Skeletal muscle satellite cell (primary cell): ENCODE measurements around the gene ARL15.

ENCODE experiments used
- H3K27me3 ChIP-seq: 2 replicates; pipeline ENCODE4 v1.7.0; 2013; ENCODE audit warnings: low read length; ENCODE audit not compliant: control insufficient read depth, insufficient read depth
- H3K36me3 ChIP-seq: 2 replicates; pipeline ENCODE4 v1.7.0; 2013; ENCODE audit warnings: mild to moderate bottlenecking, control low read depth, low read length; ENCODE audit not compliant: insufficient read depth
- H3K4me1 ChIP-seq: 2 replicates; pipeline ENCODE4 v1.7.0; 2013; ENCODE audit warnings: low read length; ENCODE audit not compliant: control insufficient read depth, insufficient read depth
- H3K4me2 ChIP-seq: 2 replicates; pipeline ENCODE4 v1.7.0; 2013; ENCODE audit warnings: mild to moderate bottlenecking, low read length
- H3K4me3 ChIP-seq: 2 replicates; pipeline ENCODE4 v1.7.0; 2013; ENCODE audit warnings: low read length
- H3K9ac ChIP-seq: 2 replicates; pipeline ENCODE4 v1.7.0; 2013; ENCODE audit warnings: mild to moderate bottlenecking, low read depth, low read length, moderate library complexity
- H3K9me3 ChIP-seq: replicated peaks from 2 replicates; pipeline ENCODE4 v1.7.0; 2013; ENCODE audit warnings: mild to moderate bottlenecking, control low read depth, low read length

Gene ARL15

DNA sequence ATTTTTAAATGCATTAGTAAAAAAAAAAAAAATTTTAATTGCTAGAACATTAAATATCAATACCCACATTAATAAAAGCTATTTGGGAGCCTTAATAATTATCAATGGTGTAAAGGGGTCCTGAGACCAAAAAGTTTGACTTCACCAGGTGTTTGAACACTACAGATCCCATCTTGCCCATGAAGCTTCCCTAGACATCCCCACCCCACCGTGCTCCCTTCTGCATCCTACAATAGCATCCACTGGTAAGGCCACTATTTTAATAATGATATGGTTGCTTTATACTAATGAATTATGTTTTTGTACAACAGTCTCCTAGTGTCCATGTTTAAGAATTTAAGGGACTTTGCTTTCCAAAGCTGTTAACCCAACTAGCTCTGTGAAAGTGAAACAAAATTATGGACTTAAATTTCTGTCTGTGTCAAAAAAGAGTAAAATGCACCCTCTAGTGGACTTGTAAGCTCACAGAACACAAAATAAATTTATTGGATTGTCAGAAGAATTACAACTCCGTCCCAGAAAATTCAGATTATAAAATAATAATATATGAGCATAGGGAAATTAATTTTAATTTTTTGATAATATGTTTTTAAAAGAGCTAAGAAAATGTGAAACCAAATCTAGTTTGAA, 76.0 kb downstream of the ARL15 start:
- Histone ChIP-seq H3K9me3 (no peaks in the 10 kb centered on the region), H3K9ac (no peak overlapping the region), H3K36me3 (no peaks in the 10 kb centered on the region), H3K27me3 (no peaks in the 10 kb centered on the region), H3K4me2 (peak overlapping the region; percentile 45), H3K4me3 (peak overlapping the region; percentile 27), H3K4me1 (peaks cover 3% of the 10 kb centered on the region)

- H3K27me3 ChIP-seq: no peaks in the 10 kb centered on the region
- H3K4me1 ChIP-seq: peaks cover 3% of the 10 kb centered on the region
- no peaks in the 10 kb centered on the region for H3K36me3 ChIP-seq
- H3K9me3 ChIP-seq: no peaks in the 10 kb centered on the region
- H3K4me2 ChIP-seq: no peak overlapping the region
- no peak overlapping the region for H3K4me3 ChIP-seq
- no peak overlapping the region for H3K9ac ChIP-seq
Observed at GRCh38 chr5:54230936-54231685, 79.3 kb downstream of the ARL15 start.

GRCh38 chr5:54229041-54229780, 81.2 kb downstream of the ARL15 start:
- Histone ChIP-seq H3K4me2 (no peak overlapping the region), H3K36me3 (no peaks in the 10 kb centered on the region), H3K4me1 (peaks cover under 1% of the 10 kb centered on the region), H3K4me3 (no peak overlapping the region), H3K9me3 (no peaks in the 10 kb centered on the region), H3K9ac (no peak overlapping the region), H3K27me3 (no peaks in the 10 kb centered on the region)

- no peak overlapping the region for H3K4me3 ChIP-seq
- no peaks in the 10 kb centered on the region for H3K9me3 ChIP-seq
- no peak overlapping the region for H3K4me2 ChIP-seq
- H3K9ac ChIP-seq: no peak overlapping the region
- no peaks in the 10 kb centered on the region for H3K4me1 ChIP-seq
- H3K27me3 ChIP-seq: no peaks in the 10 kb centered on the region
- H3K36me3 ChIP-seq: no peaks in the 10 kb centered on the region
Observed at GRCh38 chr5:54227759-54228158, 82.6 kb downstream of the ARL15 start.

DNA sequence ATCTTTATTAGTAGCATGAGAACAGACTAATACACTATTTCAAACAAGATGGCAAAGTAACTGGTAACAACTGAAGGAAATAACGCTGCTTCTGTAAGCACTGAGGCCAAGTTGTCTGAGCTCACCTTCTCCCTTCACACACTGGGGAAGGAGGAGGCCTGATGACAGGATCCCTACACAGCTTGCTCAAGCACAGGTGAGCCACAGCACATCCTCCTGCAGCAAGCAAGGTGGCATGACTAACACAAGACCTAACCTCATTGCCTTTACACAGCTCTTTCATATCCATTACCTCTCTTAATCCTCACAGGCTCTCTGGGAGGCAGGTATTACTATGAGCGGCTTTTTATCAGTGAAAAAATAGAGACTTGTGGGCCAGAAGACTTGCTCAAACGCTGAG, 83.3 kb downstream of the ARL15 start:
- Histone ChIP-seq H3K4me1 (no peaks in the 10 kb centered on the region), H3K27me3 (no peaks in the 10 kb centered on the region)

DNA sequence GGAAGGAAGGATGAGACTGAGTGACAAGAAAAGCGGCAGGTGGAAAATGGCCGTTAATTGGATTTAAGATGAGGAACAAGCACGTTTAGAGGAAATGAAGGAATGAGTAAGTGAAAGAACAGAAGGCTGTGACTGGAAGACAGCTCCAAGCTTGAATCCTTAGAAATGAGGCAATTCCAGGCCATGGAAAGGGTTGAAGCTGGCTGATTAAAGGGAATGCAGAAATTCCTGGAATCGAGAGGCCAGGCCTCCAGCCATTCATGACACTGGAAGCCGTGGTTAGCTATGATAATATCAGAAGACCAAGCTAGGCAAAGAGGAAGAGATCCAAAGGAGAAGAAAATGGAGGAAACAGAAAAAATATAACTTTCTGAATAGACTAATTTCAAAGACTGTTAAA, 84.2 kb downstream of the ARL15 start:
- Histone ChIP-seq H3K27me3 (no peaks in the 10 kb centered on the region), H3K4me2 (no peak overlapping the region), H3K9me3 (no peaks in the 10 kb centered on the region), H3K9ac (no peak overlapping the region), H3K4me3 (no peak overlapping the region), H3K4me1 (no peaks in the 10 kb centered on the region), H3K36me3 (no peaks in the 10 kb centered on the region)

More for the DNA sequence above, 83.3 kb downstream of the ARL15 start:
- Histone ChIP-seq H3K36me3 (no peaks in the 10 kb centered on the region), H3K9ac (no peak overlapping the region), H3K4me3 (no peak overlapping the region), H3K4me2 (no peak overlapping the region), H3K9me3 (no peaks in the 10 kb centered on the region)

GRCh38 chr5:54224103-54224826, 86.1 kb downstream of the ARL15 start:
- Histone ChIP-seq H3K9ac (no peak overlapping the region), H3K4me1 (no peaks in the 10 kb centered on the region), H3K36me3 (no peaks in the 10 kb centered on the region), H3K27me3 (no peaks in the 10 kb centered on the region), H3K9me3 (no peaks in the 10 kb centered on the region), H3K4me2 (no peak overlapping the region), H3K4me3 (no peak overlapping the region)

DNA sequence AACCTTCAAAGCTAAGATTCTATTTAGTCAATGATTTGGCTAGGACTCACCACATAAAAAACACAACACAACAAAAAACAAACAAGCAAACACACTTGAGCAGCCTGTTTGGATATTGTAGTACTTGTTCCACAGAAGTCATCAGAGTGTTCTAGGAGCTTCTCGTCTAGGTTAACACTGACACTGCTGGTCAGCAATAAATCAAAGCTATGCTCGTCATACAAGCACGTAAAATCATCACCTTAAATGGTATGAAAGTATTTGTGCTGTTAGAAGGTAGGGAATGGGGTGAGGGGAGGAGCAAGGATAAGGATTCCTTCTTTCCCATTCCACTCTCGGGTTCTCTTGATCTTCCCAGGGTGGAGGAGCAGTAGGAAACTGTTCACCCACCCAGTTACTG, 88.0 kb downstream of the ARL15 start:
- no peaks in the 10 kb centered on the region for H3K27me3 ChIP-seq
- no peak overlapping the region for H3K9ac ChIP-seq
- no peaks in the 10 kb centered on the region for H3K4me1 ChIP-seq
- H3K4me2 ChIP-seq: no peak overlapping the region
- H3K36me3 ChIP-seq: no peaks in the 10 kb centered on the region
- no peaks in the 10 kb centered on the region for H3K9me3 ChIP-seq
- no peak overlapping the region for H3K4me3 ChIP-seq

DNA sequence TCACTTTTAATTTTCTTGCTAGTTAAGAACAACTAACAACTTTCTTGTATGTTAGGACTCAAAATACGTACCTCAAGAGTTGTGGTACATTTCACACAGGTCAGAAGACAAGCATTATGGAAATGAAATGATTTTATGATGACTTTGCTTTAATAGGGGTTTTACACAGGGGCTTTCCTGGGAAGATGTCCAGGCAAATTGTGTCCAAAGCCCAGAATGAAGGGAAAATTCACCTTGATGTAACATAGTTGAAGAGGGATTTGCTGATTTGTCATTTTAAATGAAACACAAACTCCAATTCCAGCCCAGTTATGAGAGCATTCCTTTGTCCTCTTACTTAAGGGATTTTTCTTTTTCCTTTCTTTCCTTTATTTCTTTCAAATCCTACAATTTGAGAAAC, 89.2 kb downstream of the ARL15 start:
- Histone ChIP-seq H3K27me3 (no peaks in the 10 kb centered on the region), H3K9me3 (no peaks in the 10 kb centered on the region), H3K4me2 (no peak overlapping the region), H3K4me1 (no peaks in the 10 kb centered on the region), H3K9ac (no peak overlapping the region), H3K4me3 (no peak overlapping the region), H3K36me3 (no peaks in the 10 kb centered on the region)

DNA sequence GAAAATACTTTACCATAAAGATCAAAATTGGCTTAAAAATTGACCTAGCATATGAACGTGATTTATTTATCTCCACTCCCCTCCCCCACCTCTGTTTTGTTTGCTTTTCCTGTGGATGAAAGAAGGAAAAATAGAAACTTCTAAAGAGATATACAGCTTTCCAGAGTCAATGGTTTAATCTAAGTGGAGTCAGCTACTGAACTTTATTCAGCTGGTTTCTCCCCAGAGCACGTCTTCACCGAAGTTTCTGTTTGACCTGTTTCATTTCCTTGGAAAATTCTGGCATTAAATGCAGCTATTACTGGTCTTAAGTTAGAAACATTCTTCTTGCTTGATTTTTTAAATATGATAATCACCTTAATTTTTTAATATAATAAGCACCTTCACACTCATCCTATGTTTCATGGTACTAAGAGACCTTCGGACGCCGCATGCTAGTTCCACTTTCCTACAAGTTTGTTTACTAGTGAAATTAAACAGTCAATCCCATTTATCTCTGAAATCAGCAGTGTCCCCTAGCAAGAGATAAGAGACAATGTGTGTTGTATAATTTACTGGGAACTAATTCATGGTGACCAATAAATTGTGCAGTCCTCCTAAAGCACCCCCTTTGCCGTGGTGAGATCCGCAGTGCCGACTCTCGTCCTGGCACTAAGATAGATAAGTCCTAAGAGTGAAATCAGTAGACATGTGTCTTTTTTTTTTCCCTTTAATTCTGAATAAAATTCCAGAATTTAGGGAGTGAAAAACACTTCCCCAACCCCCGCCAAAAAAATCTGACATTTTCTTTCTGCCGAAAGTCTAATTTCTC, 89.9 kb downstream of the ARL15 start:
- H3K4me1 ChIP-seq: no peaks in the 10 kb centered on the region
- H3K36me3 ChIP-seq: no peaks in the 10 kb centered on the region
- no peaks in the 10 kb centered on the region for H3K9me3 ChIP-seq
- H3K4me2 ChIP-seq: no peak overlapping the region
- no peak overlapping the region for H3K9ac ChIP-seq
- no peaks in the 10 kb centered on the region for H3K27me3 ChIP-seq
- no peak overlapping the region for H3K4me3 ChIP-seq
